DMS79 treated with DMSO at 0.1 percent for 48 hours (cell line): ENCODE data around the gene KCNQ5.

ENCODE experiments used
- DNase-seq: peaks from one replicate; lab custom pipeline; 2025; lab: John Stamatoyannopoulos, UW

Gene KCNQ5

GRCh38 chr6:73123632-73124329 is 501.9 kb downstream of the KCNQ5 start:
- DNase-seq = no peak

GRCh38 chr6:73129653-73130443 is 508.0 kb downstream of the KCNQ5 start:
- DNase-seq = no peak

- DNase-seq = no peak
These were observed 509.8 kb downstream of the KCNQ5 start for GRCh38 chr6:73131706-73132105.

GRCh38 chr6:73134588-73134987 is 512.7 kb downstream of the KCNQ5 start:
- no peak for DNase-seq

GRCh38 chr6:73139681-73140383 is 518.0 kb downstream of the KCNQ5 start:
- no peak for DNase-seq

GRCh38 chr6:73143551-73143950 is 521.7 kb downstream of the KCNQ5 start:
- DNase-seq = no peak

- DNase-seq = no peak
These were observed 522.7 kb downstream of the KCNQ5 start for GRCh38 chr6:73144516-73144915.

- no peak for DNase-seq
These were observed 523.8 kb downstream of the KCNQ5 start for GRCh38 chr6:73145690-73146089.

GRCh38 chr6:73151732-73152131 is 529.9 kb downstream of the KCNQ5 start:
- no peak for DNase-seq

- DNase-seq = no peak
These were observed 530.7 kb downstream of the KCNQ5 start for GRCh38 chr6:73152556-73152955.

- DNase-seq = no peak
These were observed 531.3 kb downstream of the KCNQ5 start for GRCh38 chr6:73152966-73153757.

GRCh38 chr6:73156793-73157767 is 535.2 kb downstream of the KCNQ5 start:
- no peak for DNase-seq

GRCh38 chr6:73157870-73158269 is 536.0 kb downstream of the KCNQ5 start:
- no peak for DNase-seq

GRCh38 chr6:73169111-73169510 is 547.2 kb downstream of the KCNQ5 start:
- DNase-seq = no peak

GRCh38 chr6:73169633-73170032 is 547.8 kb downstream of the KCNQ5 start:
- DNase-seq = no peak

- DNase-seq = no peak
These were observed 552.8 kb downstream of the KCNQ5 start for GRCh38 chr6:73174646-73175045.

- DNase-seq = no peak
These were observed 554.2 kb downstream of the KCNQ5 start for GRCh38 chr6:73176057-73176456.

- DNase-seq = no peak
These were observed 555.5 kb downstream of the KCNQ5 start for GRCh38 chr6:73177221-73177944.

- DNase-seq = peak; percentile 44
These were observed 558.3 kb downstream of the KCNQ5 start for GRCh38 chr6:73180076-73180738.
